ENCODE results near the gene GTF2I. TPM values are rescaled to one million over a fixed set of nuclear protein-coding genes. Genes with fewer than 3 reads are reported as not detected.

GTF2I gene
- total RNA-seq, 1 experiment from 2014 or later = 357 TPM

DNA sequence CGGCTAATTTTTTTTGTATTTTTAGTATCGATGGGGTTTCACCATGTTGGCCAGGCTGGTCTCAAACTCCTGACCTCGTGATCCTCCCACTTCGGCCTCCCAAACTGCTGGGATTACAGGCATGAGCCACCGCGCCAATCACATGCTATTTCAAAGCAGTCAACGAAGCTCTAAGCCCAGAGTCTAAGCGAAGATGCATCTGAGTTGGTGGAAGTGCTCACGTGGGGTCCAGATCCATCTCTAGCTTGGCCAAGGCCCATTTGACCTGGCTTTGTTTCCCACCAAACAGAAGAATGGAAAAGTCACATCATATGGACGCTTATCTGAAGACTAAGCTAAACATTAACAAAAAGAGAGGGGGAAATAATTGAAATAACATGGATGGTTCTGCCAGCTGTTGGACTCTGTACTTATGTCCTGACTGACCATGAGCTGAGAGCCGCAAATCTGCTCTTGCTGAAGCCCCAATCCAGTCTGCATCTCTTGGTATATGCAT is 3.8 kb upstream of the GTF2I start:
- Mint-ChIP-seq H3K27me3 (ENCODE audit: low read depth) (no peaks in the 10 kb centered on the region), H3K4me1 (peaks cover 39 to 51% of the 10 kb centered on the region in 2 experiments), H3K4me3 (no peak overlapping the region), H3K27ac (no peak overlapping the region; a peak in 1 of 7 replicates), H3K36me3 (ENCODE audit: insufficient read depth in 1 of 3, low read depth in 3 of 3) (peaks cover 2% of the 10 kb centered on the region in 3 experiments), H3K9me3 (no peaks in the 10 kb centered on the region; a peak in 1 of 5 replicates)
- H3K4me2 ChIP-seq (ENCODE audit: insufficient read depth, insufficient read length, low read length) = no peak overlapping the region
- no peak for DNase-seq
- H2AFZ ChIP-seq (ENCODE audit: low read length) = no peak overlapping the region
- no CpG with 5 or more reads among the region's 11 CpGs for WGBS (ENCODE audit: extremely low coverage, insufficient read length, low lambda C conversion rate)
- H3T11ph ChIP-seq (ENCODE audit: low read length) = no peak overlapping the region
- no peak for TF ChIP-seq CTCF (conservative IDR thresholded peaks at IDR 0.05)
- no peak overlapping the region for H2AK5ac ChIP-seq (ENCODE audit: insufficient read length, low read length)
- H4K5ac ChIP-seq (ENCODE audit: insufficient read length, low read depth, low read length) = no peak overlapping the region
- H3K27me3 ChIP-seq (ENCODE audit: insufficient read depth, low read length) = no peaks in the 10 kb centered on the region
- H3K23me2 ChIP-seq (ENCODE audit: insufficient read length, low read depth, low read length, poor library complexity, severe bottlenecking) = peaks cover 9% of the 10 kb centered on the region
- no peak overlapping the region for H3K18ac ChIP-seq (ENCODE audit: insufficient read length, low read depth, low read length)
- no peak overlapping the region for H2BK5ac ChIP-seq (ENCODE audit: insufficient read length, low read length)
- H3K56ac ChIP-seq (ENCODE audit: insufficient read length, low read depth, low read length) = no peak overlapping the region
- no peak overlapping the region for H3K27ac ChIP-seq (ENCODE audit: insufficient read length, low read depth, low read length)
- H3K79me2 ChIP-seq (ENCODE audit: insufficient read depth, low read length) = no peaks in the 10 kb centered on the region
- no peak overlapping the region for H3K4ac ChIP-seq (ENCODE audit: low read depth, low read length)
- no peak overlapping the region for H4K8ac ChIP-seq (replicated peaks; ENCODE audit: insufficient read length, low read depth, low read length)
- no peak overlapping the region for H2BK120ac ChIP-seq (ENCODE audit: low read depth, low read length, poor library complexity, severe bottlenecking)
- H2BK15ac ChIP-seq (ENCODE audit: low read depth, low read length) = no peak overlapping the region
- peaks cover 4% of the 10 kb centered on the region; the same call in 1 of the 2 replicates for H3K4me1 ChIP-seq (ENCODE audit: insufficient read depth, low read length)
- H3K9me3 ChIP-seq (ENCODE audit: control insufficient read depth, low read depth, low read length) = no peaks in the 10 kb centered on the region
- no peak overlapping the region for H3K14ac ChIP-seq (ENCODE audit: insufficient read depth, low read length)
- H2BK12ac ChIP-seq (ENCODE audit: insufficient read length, low read depth, low read length) = no peak overlapping the region
- H2BK20ac ChIP-seq (ENCODE audit: low read depth, low read length, poor library complexity, severe bottlenecking) = no peak overlapping the region
- no peaks in the 10 kb centered on the region for H4K20me1 ChIP-seq (ENCODE audit: control insufficient read depth, insufficient read depth, insufficient read length)
- H3K23ac ChIP-seq (ENCODE audit: insufficient read length, low read depth, low read length) = no peak overlapping the region
- no peaks in the 10 kb centered on the region for H3K79me1 ChIP-seq (ENCODE audit: insufficient read depth, low read depth, low read length, poor library complexity, severe bottlenecking)
- no peak overlapping the region for H4K91ac ChIP-seq (ENCODE audit: insufficient read length, low read depth, low read length)
- H3K9ac ChIP-seq (ENCODE audit: extremely low read depth, insufficient read length, low read length) = no peak overlapping the region

Measured in H9 (cell line).